HG02623 (cell line): ENCODE data around the gene CYSRT1.

Source experiments
- ATAC-seq: cut with Tn5 transposase; IDR thresholded peaks from one replicate; pipeline ENCODE4 v1.9.1; 2021; ENCODE audit warnings: moderate library complexity; ENCODE audit not compliant: unreplicated experiment

The CYSRT1 gene

GRCh38 chr9:137226338-137227053, 1.5 kb downstream of the CYSRT1 start:
- ATAC-seq = no peak

- no peak for ATAC-seq
Observed at GRCh38 chr9:137227054-137227852, 2.3 kb downstream of the CYSRT1 start, which contains the start of gene RNF224. TSS of gene RNF224 (plus strand) at chr9:137227502. CDS start at chr9:137228336, 834 bp downstream.

- ATAC-seq = no peak
Observed at GRCh38 chr9:137227853-137228505, 3.0 kb downstream of the CYSRT1 start.

DNA sequence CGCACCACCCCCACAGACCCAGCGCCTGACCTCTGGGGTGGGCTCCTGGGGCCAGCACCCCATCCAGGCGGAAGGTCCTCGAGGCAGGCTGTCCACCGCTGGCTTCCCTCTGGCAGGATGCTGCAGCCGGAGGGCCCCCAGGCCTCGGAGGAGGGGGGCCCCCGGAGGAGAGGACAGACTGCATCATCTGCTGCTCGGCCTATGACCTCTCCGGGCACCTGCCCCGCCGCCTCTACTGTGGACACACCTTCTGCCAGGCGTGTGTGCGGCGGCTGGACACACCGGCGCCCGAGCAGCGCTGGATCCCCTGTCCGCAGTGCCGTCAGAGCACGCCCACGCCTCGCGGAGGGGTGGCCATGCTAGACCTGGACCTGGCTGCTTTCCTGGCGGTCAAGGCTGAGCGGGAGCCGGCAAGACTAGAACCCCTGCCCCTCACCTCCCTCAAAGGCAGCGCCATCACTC, 3.6 kb downstream of the CYSRT1 start:
- ATAC-seq = no peak

GRCh38 chr9:137228968-137229896, 4.3 kb downstream of the CYSRT1 start:
- ATAC-seq = no peak

GRCh38 chr9:137229903-137230704, 5.1 kb downstream of the CYSRT1 start:
- no peak for ATAC-seq

DNA sequence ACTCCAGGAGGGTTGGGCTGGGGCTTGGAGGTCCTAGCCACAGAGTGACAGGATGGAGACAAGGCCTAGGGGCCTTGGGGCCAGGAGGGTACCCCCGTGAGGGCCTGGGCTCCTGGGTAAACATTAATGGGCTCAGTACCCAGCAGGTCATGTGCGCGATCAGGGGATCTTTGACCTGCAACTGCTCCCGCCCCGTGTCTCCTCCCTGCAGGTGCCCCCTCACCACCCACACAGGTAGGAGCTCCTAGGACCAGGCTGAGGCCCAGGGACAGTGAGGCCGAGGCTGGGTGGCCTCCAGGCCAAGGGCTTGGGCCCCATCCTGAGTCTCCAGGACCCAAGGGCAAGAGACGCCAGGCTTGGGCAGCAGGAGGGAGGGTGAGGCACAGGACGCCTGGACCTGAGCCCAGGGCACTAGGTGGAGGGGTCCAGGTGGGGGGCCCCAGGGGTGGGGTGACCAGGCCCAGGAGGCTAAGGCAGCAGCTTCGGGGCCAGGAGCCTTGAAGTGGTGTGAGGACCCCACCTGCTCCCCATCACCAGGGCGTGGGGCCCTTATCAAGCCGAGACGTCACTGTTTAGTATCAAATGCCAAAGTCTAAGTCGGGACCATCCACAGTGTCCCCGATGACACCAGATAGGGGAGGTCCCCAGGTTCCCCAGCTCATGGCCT, 5.9 kb downstream of the CYSRT1 start, which contains the start of gene SLC34A3:
TSS of gene SLC34A3 (plus strand) at position 197 of the 667 bp plus-strand sequence. CDS start 802 bp downstream, outside the sequence.
- ATAC-seq = no peak

- no peak for ATAC-seq
Observed at GRCh38 chr9:137231372-137232039, 6.5 kb downstream of the CYSRT1 start.

- no peak for ATAC-seq
Observed at GRCh38 chr9:137232101-137232500, 7.1 kb downstream of the CYSRT1 start.

DNA sequence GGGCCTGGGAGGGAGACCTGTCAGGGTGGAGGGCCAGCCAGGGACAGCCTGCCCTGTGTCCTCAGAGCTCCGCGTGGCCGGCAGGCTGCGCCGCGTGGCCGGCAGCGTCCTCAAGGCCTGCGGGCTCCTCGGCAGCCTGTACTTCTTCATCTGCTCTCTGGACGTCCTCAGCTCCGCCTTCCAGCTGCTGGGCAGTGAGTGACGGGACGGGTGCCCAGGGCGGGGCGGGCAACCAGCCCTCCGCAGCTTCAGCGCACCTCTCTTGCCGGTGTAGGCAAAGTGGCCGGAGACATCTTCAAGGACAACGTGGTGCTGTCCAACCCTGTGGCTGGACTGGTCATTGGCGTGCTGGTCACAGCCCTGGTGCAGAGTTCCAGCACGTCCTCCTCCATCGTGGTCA, 7.5 kb downstream of the CYSRT1 start:
- ATAC-seq = no peak

DNA sequence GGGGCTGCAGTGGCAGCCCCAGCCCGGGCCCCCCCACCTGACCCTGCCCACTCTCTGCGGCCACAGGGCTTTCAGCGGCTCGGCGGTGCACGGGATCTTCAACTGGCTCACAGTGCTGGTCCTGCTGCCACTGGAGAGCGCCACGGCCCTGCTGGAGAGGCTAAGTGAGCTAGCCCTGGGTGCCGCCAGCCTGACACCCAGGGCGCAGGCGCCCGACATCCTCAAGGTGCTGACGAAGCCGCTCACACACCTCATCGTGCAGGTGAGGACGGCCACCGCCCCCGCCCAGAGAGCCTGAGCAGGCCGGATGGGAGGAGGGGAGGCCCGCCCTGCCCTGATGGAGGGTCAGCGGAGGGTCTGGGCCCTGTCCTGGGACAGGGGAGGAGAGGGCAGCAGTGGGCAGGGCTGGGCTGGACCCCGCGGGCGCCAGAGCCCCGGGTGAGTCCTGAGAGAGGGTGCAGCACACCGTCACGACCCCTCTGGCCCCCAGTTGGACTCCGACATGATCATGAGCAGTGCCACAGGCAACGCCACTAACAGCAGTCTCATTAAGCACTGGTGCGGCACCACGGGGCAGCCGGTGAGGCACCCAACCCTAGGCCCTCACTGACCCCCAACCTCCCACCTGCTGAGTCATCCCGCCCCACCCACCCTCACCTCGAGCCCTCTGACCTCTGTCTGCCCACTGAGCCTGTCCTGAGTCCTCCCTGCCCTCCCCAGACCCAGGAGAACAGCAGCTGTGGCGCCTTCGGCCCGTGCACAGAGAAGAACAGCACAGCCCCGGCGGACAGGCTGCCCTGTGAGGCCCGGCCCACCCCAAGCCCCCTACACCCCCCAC, 8.4 kb downstream of the CYSRT1 start:
- no peak for ATAC-seq

DNA sequence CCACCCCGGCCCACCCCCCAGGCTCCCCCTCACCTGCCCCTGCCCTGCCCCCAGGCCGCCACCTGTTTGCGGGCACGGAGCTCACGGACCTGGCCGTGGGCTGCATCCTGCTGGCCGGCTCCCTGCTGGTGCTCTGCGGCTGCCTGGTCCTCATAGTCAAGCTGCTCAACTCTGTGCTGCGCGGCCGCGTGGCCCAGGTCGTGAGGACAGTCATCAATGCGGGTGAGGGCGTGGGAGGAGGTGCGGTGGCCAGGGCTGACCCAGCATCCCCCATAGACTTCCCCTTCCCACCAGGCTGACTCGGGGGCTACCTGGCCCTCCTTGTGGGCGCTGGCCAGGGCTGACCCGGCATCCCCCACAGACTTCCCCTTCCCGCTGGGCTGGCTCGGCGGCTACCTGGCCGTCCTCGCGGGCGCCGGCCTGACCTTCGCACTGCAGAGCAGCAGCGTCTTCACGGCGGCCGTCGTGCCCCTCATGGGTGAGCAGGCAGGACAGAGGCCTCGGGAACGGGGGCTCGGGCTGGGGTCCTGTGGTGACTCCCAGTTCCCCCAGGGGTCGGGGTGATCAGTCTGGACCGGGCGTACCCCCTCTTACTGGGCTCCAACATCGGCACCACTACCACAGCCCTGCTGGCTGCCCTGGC, 9.2 kb downstream of the CYSRT1 start:
- no peak for ATAC-seq

DNA sequence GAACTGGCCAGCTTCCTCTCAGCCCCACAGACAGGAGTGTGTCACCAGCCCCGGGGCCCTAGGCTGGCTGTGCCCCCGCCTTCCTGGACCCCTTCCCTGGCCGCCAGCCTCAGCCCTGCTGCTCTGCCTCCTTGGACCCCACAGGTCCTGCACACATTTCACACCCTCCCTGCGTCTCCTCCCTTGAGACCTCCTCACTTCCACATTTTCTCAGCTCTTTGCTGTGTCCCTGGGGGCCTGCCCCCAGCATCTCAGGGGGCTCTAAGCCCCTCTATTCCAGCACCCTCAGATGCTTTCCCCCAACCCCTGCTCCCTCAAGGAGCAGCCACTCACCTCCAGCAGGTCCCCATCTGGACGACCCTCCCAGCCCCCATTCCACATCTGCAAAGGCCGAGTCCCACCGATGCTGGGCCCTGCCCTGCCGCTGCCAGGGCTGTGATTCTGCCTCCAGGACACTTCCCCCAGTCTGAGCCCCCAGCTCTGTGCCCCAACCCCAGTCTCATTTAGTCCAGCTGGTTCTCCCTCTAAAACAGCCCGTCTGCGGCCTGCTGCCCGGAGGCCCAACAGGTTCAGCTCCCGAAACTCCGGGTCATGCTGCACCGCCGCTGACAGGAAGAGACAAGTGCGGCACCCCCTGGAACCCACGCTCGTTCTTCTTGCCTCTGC, 9.9 kb downstream of the CYSRT1 start:
- no peak for ATAC-seq

GRCh38 chr9:137235424-137236237, 10.7 kb downstream of the CYSRT1 start:
- no peak for ATAC-seq

DNA sequence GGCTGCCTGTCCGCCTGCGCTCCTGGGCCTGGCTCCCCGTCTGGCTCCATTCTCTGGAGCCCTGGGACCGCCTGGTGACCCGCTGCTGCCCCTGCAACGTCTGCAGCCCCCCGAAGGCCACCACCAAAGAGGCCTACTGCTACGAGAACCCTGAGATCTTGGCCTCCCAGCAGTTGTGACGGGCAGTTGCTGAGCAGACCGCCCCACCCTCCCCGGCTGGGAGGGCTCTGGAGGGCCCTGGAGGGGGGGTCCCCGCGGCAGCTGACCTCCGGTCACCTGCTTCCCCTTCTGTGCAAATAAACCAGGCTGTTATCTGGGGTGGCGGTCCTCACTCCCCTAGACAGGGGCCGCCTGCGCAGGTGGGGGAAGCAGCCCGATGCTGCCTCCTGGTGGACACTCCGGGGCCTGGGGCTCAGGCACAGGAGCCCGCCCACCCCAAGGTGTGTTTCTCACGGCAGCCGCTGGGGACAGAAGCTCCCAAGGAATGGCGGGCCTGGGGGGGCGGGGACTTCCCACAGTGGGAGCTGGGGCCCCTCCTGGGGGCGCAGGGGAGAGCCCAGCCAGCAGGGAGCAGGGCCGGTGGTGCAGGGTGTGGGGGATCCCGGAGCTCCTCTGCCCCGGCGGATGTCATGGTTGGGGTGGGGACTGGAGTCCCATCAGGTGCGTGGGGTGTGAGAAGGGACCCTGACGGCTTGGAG, 11.4 kb downstream of the CYSRT1 start:
- ATAC-seq = no peak
